GM21786 (cell line): ENCODE measurements around the gene BCAT1.
A peak's percentile ranks its signal among the peaks of the same experiment; 100 is the strongest.
"Not testable (repeated sequence)": the region's sequence is repeated elsewhere in the genome, so short reads cannot be mapped to it uniquely, and the experiment has no call there.

Experiments used
- ATAC-seq: cut with Tn5 transposase; IDR thresholded peaks from one replicate; pipeline ENCODE4 v1.9.1; 2021; ENCODE audit not compliant: unreplicated experiment

The BCAT1 gene

DNA sequence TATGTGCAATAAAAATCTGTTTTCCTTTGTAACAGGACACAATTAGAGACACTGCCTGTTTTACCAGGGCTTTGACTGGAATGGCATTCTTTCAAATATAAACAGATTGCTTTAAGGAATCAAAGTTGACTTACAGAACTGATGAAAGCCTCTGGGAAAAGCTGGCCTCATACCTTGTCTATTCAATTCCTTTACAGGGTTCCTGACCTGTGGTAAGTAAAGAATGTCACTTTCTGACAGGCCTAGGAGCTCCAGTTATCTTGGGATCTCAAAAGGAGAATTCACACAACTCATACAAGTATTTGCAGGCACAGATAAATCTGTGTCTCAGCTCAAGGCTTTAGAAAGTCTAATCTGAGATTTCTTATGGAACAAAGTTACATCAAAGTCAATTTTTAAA is 88.4 kb downstream of the BCAT1 start:
- ATAC-seq = no peak

DNA sequence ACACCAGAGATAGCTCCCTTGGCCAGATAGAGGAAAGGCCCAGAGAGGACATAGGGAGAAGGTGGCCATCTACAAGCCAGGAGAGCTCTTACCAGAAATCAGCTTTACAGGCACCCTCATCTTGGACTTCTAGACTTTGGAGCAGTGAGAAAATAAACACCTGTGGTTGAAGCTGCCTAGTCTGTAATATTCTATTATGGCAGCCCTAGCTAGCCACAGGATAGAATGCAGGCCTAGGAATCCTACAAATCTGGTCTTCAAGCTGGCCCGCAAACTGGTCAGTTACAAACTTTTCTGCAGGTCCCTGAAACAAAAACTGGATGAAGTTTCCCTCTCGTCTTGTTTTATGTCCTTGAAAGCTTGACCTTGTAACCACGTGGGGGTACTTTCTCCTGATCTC is 92.4 kb downstream of the BCAT1 start:
- no peak for ATAC-seq

DNA sequence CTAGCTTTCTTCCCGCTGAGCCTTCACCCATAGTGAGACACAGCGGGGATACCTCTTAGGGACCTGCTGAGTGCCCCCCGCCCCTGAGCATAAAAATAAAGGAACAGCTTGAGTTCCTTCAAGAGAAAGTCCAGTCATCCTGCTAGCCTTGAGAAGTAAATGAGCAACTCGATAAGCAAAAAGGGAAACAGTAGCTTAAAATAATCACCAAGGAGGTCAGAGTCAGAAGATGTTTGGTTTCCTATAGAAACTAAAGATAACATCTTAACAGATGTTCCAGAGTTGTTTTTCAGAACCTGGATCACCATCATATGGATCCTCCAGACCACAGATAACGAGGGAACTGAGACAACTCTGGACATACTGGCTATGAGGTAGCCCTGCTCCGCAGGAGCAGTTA is 94.0 kb downstream of the BCAT1 start:
- ATAC-seq = no peak

DNA sequence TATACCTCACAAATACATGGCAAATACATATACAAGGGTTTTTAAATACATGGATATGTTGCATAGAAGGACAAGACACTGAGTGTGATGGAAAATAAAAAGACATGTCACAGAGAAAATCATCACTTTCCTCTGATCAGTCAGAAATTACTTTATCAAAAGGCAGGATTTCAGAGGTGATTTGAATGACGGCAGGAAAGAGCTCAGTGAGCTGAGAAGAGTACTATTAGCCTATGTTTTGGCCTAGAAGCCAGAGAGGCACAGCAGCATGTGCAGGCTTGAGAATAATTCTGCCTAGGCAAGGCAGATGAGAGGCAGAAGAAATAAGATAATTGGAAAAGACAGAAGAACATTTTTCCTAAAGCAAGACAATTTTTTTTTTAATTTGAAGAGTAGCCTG is 94.9 kb downstream of the BCAT1 start:
- no peak for ATAC-seq

DNA sequence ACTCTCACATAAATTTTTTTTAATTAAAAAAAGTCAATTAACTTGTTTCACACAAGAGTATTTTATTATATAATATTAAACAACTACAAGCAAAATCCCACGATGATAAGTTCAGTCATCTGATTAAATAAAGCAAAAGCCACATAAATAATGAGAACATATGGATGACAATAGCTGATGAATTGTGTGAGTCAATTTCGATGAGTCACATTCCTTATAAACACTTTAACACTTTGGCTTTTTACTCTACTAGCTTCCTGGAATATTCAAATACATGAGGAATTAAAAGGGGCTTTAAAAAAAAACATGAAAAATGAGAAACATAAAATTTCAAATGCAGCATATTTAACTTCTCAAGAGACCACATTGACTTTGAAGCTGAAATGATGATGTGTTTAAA is 95.3 kb downstream of the BCAT1 start:
- no peak for ATAC-seq

DNA sequence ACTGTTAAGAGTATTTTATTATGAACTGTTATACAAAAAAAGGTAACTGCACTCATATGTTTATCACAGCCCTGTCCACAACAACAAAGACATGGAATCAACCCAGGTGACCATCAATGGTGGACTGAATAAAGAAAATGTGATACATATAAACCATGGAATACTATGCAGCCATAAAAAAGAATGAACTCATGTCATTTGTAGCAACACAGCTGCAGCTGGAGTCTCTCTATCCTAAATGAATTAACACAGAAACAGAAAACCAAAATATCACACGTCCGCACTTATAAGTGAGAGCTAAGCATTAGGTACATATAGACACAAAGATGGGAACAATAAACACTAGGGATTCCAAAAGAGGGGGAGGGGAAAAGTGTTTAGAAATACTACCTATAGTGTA is 95.8 kb downstream of the BCAT1 start:
- no peak for ATAC-seq

DNA sequence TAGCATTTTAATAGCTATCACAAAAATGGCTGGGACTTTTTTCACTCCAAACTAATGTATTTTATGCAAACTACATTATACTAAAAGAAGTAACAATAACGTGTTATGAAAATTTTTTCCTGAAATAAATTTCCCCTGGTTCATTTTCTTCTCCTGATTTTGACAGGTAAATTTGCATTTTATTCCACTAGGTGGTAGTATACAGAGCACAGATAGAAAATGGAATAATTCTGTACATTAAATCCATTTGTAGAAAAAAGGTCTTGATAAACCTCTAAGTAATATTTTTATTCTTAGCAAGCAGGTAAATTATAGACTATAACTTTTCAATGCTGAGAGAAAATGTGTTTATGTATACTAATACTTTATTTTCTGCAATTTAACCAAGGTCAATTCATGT is 96.5 kb downstream of the BCAT1 start:
- no peak for ATAC-seq

DNA sequence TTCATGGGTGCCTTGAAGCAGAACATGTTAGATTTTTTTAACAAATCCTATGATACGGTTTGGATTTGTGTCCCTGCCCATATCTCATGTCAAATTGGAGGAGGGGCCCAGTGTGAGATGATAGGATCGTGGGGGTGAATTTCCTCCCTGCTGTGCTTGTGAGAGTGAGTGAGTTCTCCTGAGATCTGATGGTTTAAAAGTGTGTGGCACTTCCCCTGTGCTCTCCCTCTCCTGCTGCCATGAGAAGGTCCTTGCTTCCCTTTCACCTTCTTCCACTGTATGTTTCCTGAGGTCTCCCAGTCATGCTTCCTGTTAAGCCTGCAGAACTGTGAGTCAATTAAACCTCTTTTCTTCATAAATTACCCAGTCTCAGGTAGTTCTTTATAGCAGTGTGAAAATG is 97.0 kb downstream of the BCAT1 start:
- ATAC-seq = not testable (repeated sequence)

DNA sequence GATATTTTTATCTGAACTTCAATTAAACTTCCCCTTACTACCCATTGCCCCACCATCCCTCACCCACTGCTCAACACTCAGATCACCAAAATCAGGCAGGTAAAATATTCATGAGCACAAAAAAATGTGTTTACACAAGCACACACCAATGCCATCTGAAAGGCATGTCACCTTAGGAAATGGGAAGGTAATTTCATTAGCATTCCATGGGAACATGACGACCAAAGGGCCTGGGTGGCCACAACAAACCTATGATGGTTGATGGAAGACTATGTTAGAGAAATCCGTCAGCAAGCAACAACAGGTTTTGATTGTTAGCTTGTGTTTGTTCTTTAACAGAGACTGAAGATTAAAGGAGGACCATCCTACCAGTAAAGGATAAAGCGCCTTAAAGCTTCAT is 97.6 kb downstream of the BCAT1 start:
- ATAC-seq = no peak

DNA sequence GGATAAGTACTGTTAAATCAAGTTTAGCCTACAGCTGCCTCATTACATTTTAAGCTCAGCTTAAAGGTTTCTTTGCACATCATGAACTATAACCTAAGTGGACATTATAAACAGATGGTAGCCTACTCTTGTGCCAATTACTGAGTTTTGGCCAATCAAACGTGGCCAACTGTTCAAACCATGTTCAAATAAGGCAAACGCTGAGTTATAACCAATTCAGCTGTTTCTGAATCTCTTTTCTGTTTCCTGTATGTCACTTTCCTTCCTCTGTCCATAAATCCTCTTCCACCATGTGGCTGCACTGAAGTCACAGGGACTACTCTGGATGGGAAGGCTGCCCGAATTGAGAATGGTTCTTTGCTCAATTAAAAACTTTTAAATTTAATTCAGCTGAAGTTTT is 98.4 kb downstream of the BCAT1 start:
- no peak for ATAC-seq

DNA sequence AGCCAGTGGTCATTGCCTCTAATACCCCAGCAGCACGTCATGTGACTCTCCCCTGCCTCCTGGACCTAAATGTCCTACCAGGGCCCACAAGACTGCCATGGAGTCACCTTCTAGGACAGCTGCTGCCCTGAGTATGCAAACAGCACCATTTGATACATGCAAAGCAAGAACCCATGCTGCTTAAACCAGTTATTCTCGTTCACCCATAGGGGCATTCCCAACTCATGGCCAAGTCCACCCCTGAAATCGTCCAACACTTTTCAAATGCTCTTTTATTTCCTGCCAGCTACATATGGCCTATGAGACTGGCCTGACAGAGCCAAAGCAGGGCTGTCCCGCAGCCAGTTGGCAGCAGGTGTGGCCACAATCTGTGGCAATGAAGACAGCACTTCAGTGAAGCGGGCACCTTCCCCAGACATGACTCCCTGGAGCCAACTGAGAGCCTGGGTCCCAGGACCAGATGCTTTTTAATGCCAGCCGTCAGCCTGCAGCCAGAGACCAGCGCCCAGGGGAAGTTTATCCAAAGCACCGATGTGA is 99.9 kb downstream of the BCAT1 start:
- ATAC-seq = no peak

DNA sequence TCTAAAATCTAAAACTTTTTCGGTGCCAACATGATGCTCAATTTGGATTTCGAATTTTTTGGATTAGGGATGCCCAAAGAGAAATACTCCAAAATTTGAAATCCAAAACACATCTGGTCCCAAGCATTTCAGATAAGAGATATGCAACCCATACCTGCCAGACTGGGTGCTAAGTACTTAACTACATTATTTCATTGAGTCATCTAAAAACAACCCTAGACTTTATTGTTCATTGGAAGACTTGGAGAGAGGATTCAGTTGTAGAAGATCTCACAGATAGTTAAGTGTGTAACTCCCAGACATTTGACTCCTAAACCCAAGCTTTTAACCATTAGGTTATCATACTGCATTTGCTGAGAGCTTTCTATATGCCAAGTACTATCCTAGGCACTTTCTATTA is 102.2 kb downstream of the BCAT1 start:
- ATAC-seq = no peak

DNA sequence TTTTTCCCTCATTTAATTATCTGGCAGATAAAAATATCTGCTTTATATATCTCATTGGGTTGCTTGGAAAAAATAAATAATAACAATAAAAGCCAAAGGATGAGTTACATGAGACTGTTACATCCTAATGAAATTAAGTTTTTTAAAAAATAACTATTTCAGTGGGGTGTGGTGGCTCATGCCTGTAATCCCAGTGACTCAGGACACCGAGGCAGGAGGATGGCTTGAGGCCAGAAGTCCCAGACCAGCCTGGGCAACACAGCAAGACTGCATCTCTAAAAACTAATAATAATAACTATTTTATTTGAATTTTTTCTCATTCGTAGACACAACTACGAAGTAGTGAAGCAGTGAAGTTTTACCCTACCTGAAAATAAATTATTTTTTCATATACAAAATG is 103.3 kb downstream of the BCAT1 start:
- no peak for ATAC-seq

DNA sequence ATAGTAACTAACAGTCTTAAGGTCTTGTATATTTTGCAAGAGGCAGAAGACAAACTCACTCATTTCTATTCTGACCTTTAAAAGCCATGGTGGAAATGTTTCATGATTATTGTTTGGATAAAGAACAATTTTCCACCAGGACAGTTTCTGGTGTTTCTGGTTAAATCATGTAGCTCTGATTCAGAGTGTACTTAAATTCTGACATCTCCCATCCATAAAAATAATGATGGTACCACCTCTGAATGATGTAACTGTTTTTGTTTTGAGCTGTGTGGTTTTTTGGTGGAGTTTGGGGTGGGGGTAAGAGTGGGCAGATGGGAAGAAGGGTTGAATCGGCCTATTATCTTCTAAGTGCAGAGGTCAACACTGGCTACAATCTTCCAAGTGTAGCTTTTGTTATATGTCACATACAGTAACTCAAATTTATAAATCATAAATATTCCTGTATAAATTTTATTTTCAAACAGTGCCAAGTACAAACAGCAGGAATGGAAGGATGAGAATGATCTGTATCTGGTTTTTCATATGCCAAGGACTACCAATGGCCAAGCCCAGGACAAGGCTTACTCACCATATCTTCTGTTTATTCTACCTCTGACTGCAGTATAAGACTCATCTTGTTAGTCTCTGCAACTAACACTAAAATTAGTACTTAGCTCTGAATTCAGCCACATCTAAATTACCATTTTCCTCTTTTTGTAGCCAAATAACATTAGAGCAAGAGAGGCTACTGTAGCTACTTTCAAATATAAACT is 108.7 kb downstream of the BCAT1 start:
- ATAC-seq = no peak

DNA sequence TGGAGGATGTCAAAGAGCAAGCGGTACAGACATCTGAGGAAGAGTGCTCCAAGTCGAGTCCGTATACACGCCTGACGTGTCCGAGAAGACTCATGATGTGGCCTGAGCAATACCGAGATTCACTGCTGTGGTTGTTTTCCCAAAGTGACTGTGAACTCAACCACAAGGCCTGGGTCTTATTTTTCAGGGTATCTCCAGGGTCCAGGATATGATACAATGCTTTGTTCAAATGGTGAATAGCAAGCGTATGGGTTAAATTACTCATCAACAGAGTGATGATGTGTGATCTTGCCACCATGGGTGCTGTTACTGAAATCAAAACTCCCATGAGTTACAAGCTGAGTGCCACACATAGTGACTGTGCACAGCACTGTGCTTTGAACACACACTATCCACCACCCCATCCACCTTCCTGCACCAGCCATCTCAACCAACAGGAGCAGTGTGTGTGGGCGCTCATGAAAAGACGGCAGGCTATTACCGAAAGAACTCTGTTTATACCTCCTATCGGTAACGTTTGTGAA is 109.6 kb downstream of the BCAT1 start:
- peak; percentile 85 for ATAC-seq

DNA sequence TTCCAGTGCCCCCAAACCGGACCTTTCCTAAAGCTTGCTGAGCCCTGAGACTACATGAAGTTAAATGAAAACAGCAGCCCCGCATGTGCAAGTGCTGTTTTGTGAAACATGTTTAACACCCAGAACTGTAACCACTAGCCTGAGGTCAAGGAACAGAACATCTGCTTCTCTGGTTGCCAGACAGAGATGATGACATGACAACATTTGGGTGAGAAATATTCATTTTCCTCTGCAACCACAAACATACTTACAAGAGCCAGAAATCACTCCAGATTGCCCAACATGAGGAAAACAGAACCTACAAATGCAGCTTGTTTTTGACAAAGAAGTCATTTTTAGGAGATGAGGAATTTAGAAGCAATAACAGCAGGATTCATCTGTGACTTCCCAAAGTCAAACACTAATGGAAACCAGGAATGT is 110.4 kb downstream of the BCAT1 start:
- ATAC-seq = peak; percentile 48

DNA sequence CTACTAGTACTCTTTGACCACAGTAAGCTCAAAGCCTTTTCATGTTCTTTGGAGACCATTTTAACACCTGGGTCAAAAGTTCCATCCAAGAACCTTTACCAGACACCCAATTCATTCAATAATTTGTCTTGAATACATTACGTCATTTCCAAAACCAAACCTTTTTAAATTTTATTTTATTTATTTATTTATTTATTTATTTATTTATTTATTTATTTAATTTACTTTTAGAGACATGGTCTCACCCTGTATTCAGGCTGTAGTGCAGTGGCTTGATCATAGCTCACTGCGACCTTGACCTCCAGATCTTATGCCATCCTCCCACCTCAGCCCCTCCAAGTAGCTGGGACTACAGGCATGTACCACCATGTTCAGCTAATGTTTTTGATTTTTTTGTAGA is 113.5 kb downstream of the BCAT1 start:
- no peak for ATAC-seq

DNA sequence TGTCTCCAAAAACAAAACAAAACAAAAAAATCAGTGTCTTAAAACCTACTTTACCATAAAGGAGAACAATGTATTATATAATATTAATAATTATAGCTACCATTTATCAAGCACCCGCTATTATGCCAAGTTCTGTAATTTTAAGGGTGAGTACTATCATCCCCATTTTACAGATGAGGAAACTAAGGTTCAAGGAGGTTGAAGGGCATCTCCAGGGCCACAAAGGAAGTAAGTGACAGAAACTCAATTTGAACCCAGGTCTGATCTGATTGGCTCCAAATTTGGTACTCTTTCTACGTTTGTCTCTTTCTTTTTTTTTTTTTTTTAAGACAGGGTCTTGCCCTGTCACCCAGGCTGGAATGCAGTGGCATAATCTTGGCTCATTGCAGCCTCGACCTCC is 115.4 kb downstream of the BCAT1 start:
- no peak for ATAC-seq

DNA sequence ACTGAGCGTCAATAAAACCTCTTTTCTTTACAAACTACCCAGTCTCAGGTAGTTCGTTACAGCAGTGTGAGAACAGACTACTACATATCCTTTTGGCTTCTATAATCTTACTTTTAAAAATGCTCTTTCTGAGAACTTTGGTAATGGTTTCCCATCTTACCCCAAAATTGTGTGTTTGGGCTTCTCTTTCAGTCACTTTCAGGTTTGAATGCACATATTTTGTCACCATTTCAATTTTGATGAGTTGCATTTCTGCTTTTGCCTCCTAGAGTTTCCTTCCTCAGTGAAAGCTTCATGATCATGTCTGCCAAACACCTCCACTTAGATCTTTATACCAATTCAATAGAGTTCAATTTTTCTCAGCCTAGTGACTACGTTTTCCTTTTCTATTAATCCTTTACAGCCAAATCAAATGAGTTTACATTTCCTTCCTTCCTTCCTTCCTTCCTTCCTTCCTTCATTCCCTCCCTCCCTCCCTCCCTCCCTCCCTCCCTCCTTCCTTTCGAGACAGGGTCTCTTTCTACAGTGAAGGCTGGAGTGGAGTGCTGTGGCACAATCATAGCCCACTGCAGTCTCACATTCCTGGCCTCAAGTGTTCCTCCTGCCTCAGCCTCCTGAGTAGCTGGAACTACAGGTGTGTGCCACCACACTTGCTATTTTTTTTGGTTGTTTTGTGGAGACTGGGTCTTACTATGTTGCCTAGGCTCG is 124.9 kb downstream of the BCAT1 start:
- no peak for ATAC-seq

DNA sequence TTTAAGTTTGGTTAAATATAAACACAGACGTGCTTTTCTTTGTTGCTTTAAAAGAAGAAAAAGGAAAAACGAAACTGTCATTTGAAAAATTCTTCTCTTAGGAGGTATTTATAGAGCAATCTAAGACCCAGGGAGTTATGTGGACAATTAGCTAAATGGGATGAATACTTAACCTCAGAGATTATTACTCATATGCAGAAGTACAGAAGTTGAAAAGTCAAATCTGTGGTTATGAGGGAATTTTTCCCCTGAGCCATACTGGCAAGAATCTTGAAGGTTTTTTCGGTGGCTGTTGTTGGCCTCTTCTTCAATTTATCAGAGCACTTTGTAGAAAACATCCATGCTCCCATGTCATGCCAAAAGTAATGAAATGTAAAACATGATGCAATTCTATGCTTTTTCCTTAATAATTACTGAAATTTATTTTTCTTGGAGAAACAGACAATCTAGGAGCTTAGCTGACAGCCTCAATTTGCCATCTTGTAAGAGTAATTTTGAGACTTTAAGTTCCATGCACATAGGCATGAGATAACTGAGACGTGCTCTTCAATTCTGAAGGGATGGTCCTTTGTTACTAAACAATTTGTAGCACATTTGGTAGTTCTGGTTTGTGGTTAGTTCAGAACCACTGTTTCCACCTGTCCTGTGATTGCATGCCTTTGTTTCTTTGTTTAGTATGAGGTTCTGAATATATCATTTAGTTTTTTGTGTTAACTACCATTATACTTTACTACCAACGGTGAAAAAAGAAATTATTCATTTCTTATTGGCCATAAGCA is 126.6 kb downstream of the BCAT1 start:
- peak; percentile 84 for ATAC-seq

DNA sequence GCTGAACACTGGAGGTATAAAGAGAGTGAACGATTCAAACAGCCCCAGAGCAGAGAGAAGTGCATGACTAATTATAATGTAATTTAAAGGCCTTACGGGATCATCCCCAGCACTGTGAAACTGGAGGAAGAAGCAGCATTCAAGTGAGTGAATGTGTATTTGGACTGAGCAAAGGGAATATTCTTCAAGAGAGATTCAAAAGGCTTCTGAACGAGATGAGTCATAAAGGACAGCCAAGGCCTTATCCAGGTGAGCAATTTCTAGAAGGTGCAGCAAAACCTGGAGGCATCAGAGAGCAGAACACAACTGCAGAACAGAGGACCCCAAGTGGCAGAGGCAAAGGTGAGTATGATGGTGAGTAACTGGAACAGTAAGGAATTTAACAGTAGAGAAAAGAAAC is 127.2 kb downstream of the BCAT1 start:
- peak; percentile 37 for ATAC-seq
